Ovary (tissue), 9 donors: Measurements from ENCODE around the gene ADAMTSL5. TPM values are rescaled to one million over a fixed set of nuclear protein-coding genes. Genes with fewer than 3 reads are reported as not detected.
A peak's percentile ranks its signal among the peaks of the same experiment; 100 is the strongest.

Experiments used
- DNase-seq, 5 donors: peaks; one replicate each; pipeline ENCODE4 v3.0.0-alpha.2; 2019 to 2020
- H3K27ac ChIP-seq, 2 donors: fragments of 200-600 bp; one replicate each; pipeline versions ENCODE4 v1.5.1 to v1.8.0; 2019 to 2022
- H3K27me3 ChIP-seq: fragments of 200-600 bp; one replicate; pipeline ENCODE4 v1.8.0; 2022
- H3K36me3 ChIP-seq: fragments of 200-600 bp; sonication (generic); one replicate; pipeline ENCODE4 v1.5.1; 2019
- H3K4me1 ChIP-seq: one replicate; pipeline ENCODE4 v1.8.1; 2013; ENCODE audit warnings: mild to moderate bottlenecking, moderate library complexity; ENCODE audit not compliant: insufficient read depth
- H3K4me3 ChIP-seq: fragments of 200-600 bp; sonication (generic); one replicate; pipeline ENCODE4 v1.5.1; 2017
- H3K9me3 ChIP-seq, 2 donors: fragments of 200-600 bp in 1 of 2; sonication (generic) in 1 of 2; one replicate each; pipeline versions ENCODE4 v1.5.1 to v1.8.1; 2013 to 2019; ENCODE audit warnings: mild to moderate bottlenecking in 1 of 2, moderate library complexity in 1 of 2
- EP300 ChIP-seq: sonication (generic); formaldehyde crosslinking; IDR thresholded peaks from one replicate; pipeline ENCODE4 v1.6.1; 2017; ENCODE audit warnings: antibody characterized with exemption
- POLR2A ChIP-seq: fragments of 450-650 bp; IDR thresholded peaks from one replicate; pipeline ENCODE4 v1.6.1; 2017; ENCODE audit warnings: antibody characterized with exemption, mild to moderate bottlenecking, moderate library complexity
- WGBS, 3 donors: extraction: QIAGEN DNeasy Blood & Tissue Kit in 1 of 3; methylation state at CpG; one replicate each; pipeline versions ENCODE4 v1.1.5 to v1.1.7; 2013 to 2017; 5-methylcytosine and 5-hydroxymethylcytosine counted together
- intact Hi-C, 4 donors: fragments of 100-400 bp; cut with DNase I; formaldehyde crosslinking; loops; one replicate each; pipeline versions ENCODE4 v1.11.0 to v1.15.1; 2022 to 2023
- polyA plus RNA-seq, 2 donors: library from polyadenylated mRNA; stranded (reverse); fragments of 200-250 nt in 1 of 2; fragments of 350-450 nt in 1 of 2; fragmentation: Illumina TruSeq in 1 of 2; extraction: RNeasy Lipid Tissue Mini Kit (QIAGEN cat#74804) in 1 of 2; gene quantifications; one replicate each; pipeline ENCODE4 v1.2.3, GENCODE V29; 2013 to 2014
- total RNA-seq, 7 donors: library from RNA; depleted of rRNA in 2 of 7; stranded (reverse); fragments of >200 nt in 2 of 7; fragmentation: NEBNext Ultra II Directional in 3 of 7; extraction: Animal tissue kit (Norgen Biotek cat#: 25700) in 3 of 7; gene quantifications; one replicate each; pipeline versions ENCODE4 v1.1.0 to v1.2.4, GENCODE V29; 2016 to 2023
- TF ChIP-seq, protein P1 (sequence below), 3 donors: fragments of 450-650 bp in 2 of 3; fragments of 200-600 bp in 1 of 3; IDR thresholded peaks; one replicate each; pipeline versions ENCODE4 v1.5.1 to v1.8.0; 2016 to 2022; ENCODE audit warnings: antibody characterized with exemption in 3 of 3, mild to moderate bottlenecking in 1 of 3
- donor health status: DM: no; HTN: no; CAD: no; lungs with moderate emphysema.
- donor health status: DM: no; HTN: no; CAD: no.
- donor health status: Bipolar disorder and iron deficiency.
- donor health status: DM: yes; HTN: yes; CAD: no.
- donor health status: DM: no; HTN: no; CAD: no.
- donor health status: DM: yes; HTN: yes; CAD: no.

The ADAMTSL5 gene
- total and polyA plus RNA-seq, 9 donors = 0.19 to 7.5 (median 2.0) TPM; not detected in 1

GRCh38 chr19:1455336-1456120 is 57.3 kb downstream of the ADAMTSL5 start:
- WGBS, 3 donors = 5 to 12% (median 6%) methylated on average over 40 to 42 of the region's 42 CpGs
- Histone ChIP-seq H3K4me3 (no peak overlapping the region), H3K27me3 (peaks cover 7% of the 10 kb centered on the region), H3K9me3 (no peaks in the 10 kb centered on the region), H3K4me1 (peaks cover 1% of the 10 kb centered on the region), H3K27ac (no peak overlapping the region), H3K36me3 (no peaks in the 10 kb centered on the region)
- TF ChIP-seq, protein P1, sequence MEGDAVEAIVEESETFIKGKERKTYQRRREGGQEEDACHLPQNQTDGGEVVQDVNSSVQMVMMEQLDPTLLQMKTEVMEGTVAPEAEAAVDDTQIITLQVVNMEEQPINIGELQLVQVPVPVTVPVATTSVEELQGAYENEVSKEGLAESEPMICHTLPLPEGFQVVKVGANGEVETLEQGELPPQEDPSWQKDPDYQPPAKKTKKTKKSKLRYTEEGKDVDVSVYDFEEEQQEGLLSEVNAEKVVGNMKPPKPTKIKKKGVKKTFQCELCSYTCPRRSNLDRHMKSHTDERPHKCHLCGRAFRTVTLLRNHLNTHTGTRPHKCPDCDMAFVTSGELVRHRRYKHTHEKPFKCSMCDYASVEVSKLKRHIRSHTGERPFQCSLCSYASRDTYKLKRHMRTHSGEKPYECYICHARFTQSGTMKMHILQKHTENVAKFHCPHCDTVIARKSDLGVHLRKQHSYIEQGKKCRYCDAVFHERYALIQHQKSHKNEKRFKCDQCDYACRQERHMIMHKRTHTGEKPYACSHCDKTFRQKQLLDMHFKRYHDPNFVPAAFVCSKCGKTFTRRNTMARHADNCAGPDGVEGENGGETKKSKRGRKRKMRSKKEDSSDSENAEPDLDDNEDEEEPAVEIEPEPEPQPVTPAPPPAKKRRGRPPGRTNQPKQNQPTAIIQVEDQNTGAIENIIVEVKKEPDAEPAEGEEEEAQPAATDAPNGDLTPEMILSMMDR (IDR thresholded peaks at IDR 0.05) = no peak
- no peak for TF ChIP-seq EP300
- no peak for TF ChIP-seq POLR2A
- intact Hi-C loops = no loop called here
- DNase-seq = peak in 1 of 5 donors; percentile 58

Other genes with a start within 250 kb of the ADAMTSL5 start
- gene CIRBP, start 243.7 kb downstream of the ADAMTSL5 start, total RNA-seq = 100 to 1,000 TPM; 602 to 917 (median 855) TPM
- gene CIRBP, start 243.7 kb downstream of the ADAMTSL5 start, polyA plus RNA-seq = 1,000 to 10,000 TPM in 1 of 2 donors, 100 to 1,000 TPM in 1; 610 to 1,254 TPM
- gene FAM174C, start 237.5 kb downstream of the ADAMTSL5 start, total RNA-seq = 10 to 100 TPM; 21.7 to 72.5 (median 26.7) TPM
- 10 to 100 TPM in 1 of 2 donors, under 1 TPM in 1; 0.30 to 35.2 TPM for gene FAM174C, start 237.5 kb downstream of the ADAMTSL5 start, polyA plus RNA-seq
- not detected for gene EFNA2, start 227.1 kb downstream of the ADAMTSL5 start, total RNA-seq
- under 1 TPM in 1 of 2 donors, not detected in 1; 0.11 TPM for gene EFNA2, start 227.1 kb downstream of the ADAMTSL5 start, polyA plus RNA-seq
- gene NDUFS7, start 129.1 kb downstream of the ADAMTSL5 start, total RNA-seq = 100 to 1,000 TPM in 1 of 7 donors, 10 to 100 TPM in 6; 65.6 to 112 (median 79.9) TPM
- 10 to 100 TPM in 1 of 2 donors, under 1 TPM in 1; 0.72 to 96.2 TPM for gene NDUFS7, start 129.1 kb downstream of the ADAMTSL5 start, polyA plus RNA-seq
- gene GAMT, start 111.5 kb downstream of the ADAMTSL5 start, total RNA-seq = 10 to 100 TPM in 6 of 7 donors, 1 to 10 TPM in 1; 8.3 to 34.1 (median 20.1) TPM
- gene GAMT, start 111.5 kb downstream of the ADAMTSL5 start, polyA plus RNA-seq = 10 to 100 TPM in 1 of 2 donors, 1 to 10 TPM in 1; 8.0 to 13.8 TPM
- 100 to 1,000 TPM in 1 of 7 donors, 10 to 100 TPM in 6; 35.4 to 113 (median 79.5) TPM for gene DAZAP1, start 105.4 kb downstream of the ADAMTSL5 start, total RNA-seq
- 10 to 100 TPM; 29.6 to 58.5 TPM for gene DAZAP1, start 105.4 kb downstream of the ADAMTSL5 start, polyA plus RNA-seq
- gene RPS15, start 74.6 kb downstream of the ADAMTSL5 start, total RNA-seq = 1,000 to 10,000 TPM; 1,643 to 7,253 (median 2,328) TPM
- gene RPS15, start 74.6 kb downstream of the ADAMTSL5 start, polyA plus RNA-seq = 1,000 to 10,000 TPM in 1 of 2 donors, 100 to 1,000 TPM in 1; 174 to 5,234 TPM
- under 1 TPM; under 0.01 to 0.28 (median 0.12) TPM for gene APC2, start 62.9 kb downstream of the ADAMTSL5 start, total RNA-seq
- under 1 TPM in 1 of 2 donors, not detected in 1; 0.02 TPM for gene APC2, start 62.9 kb downstream of the ADAMTSL5 start, polyA plus RNA-seq
- gene C19orf25, start 33.8 kb downstream of the ADAMTSL5 start, total RNA-seq = 10 to 100 TPM; 15.3 to 25.8 (median 22.2) TPM
- 10 to 100 TPM in 1 of 2 donors, 1 to 10 TPM in 1; 1.1 to 26.3 TPM for gene C19orf25, start 33.8 kb downstream of the ADAMTSL5 start, polyA plus RNA-seq
- gene PCSK4, start 22.7 kb downstream of the ADAMTSL5 start, total RNA-seq = 1 to 10 TPM in 6 of 7 donors, under 1 TPM in 1; 0.83 to 9.4 (median 1.9) TPM
- 1 to 10 TPM in 1 of 2 donors, not detected in 1; 2.9 TPM for gene PCSK4, start 22.7 kb downstream of the ADAMTSL5 start, polyA plus RNA-seq
- gene REEP6, start 21.8 kb downstream of the ADAMTSL5 start, total RNA-seq = 10 to 100 TPM in 2 of 7 donors, 1 to 10 TPM in 5; 2.9 to 13.0 (median 7.2) TPM
- gene REEP6, start 21.8 kb downstream of the ADAMTSL5 start, polyA plus RNA-seq = 1 to 10 TPM; 9.2 to 9.7 TPM
- 1 to 10 TPM in 2 of 7 donors, under 1 TPM in 1, not detected in 4; 0.11 to 1.1 (median 1.1) TPM for gene PLK5, start 11.1 kb upstream of the ADAMTSL5 start, total RNA-seq
- under 1 TPM in 1 of 2 donors, not detected in 1; 0.23 TPM for gene PLK5, start 11.1 kb upstream of the ADAMTSL5 start, polyA plus RNA-seq
- gene MEX3D, start 55.3 kb upstream of the ADAMTSL5 start, total RNA-seq = 10 to 100 TPM; 20.9 to 54.4 (median 35.3) TPM
- 10 to 100 TPM in 1 of 2 donors, 1 to 10 TPM in 1; 7.3 to 17.6 TPM for gene MEX3D, start 55.3 kb upstream of the ADAMTSL5 start, polyA plus RNA-seq
- 10 to 100 TPM; 53.3 to 94.7 (median 74.4) TPM for gene MBD3, start 79.8 kb upstream of the ADAMTSL5 start, total RNA-seq
- 10 to 100 TPM in 1 of 2 donors, 1 to 10 TPM in 1; 2.1 to 74.3 TPM for gene MBD3, start 79.8 kb upstream of the ADAMTSL5 start, polyA plus RNA-seq
- gene UQCR11, start 92.4 kb upstream of the ADAMTSL5 start, total RNA-seq = 100 to 1,000 TPM in 3 of 7 donors, 10 to 100 TPM in 4; 39.5 to 132 (median 98.2) TPM
- 10 to 100 TPM; 66.9 to 87.9 TPM for gene UQCR11, start 92.4 kb upstream of the ADAMTSL5 start, polyA plus RNA-seq
- gene TCF3, start 139.6 kb upstream of the ADAMTSL5 start, total RNA-seq = 10 to 100 TPM; 28.0 to 85.3 (median 76.6) TPM
- gene TCF3, start 139.6 kb upstream of the ADAMTSL5 start, polyA plus RNA-seq = 10 to 100 TPM; 17.0 to 56.9 TPM
- under 1 TPM in 1 of 7 donors, not detected in 6; 0.05 TPM for gene ONECUT3, start 240.5 kb upstream of the ADAMTSL5 start, total RNA-seq
- not detected for gene ONECUT3, start 240.5 kb upstream of the ADAMTSL5 start, polyA plus RNA-seq